Activated CD8-positive, alpha-beta T cell treated with anti-CD3 and anti-CD28 coated beads, Interleukin-2, amount 10 ng/mL, durations not matched to agents 7 days and 5 days (primary cell): ENCODE data around the gene TTC22. TPM values are rescaled to one million over a fixed set of nuclear protein-coding genes. Genes with fewer than 3 reads are reported as not detected.
"Not testable (repeated sequence)": the region's sequence is repeated elsewhere in the genome, so short reads cannot be mapped to it uniquely, and the experiment has no call there.

ENCODE experiments used
- ATAC-seq: fragments of 150-1000 bp; cut with Tn5 transposase; one replicate; pipeline ENCODE4 v1.10.0; 2021; ENCODE audit warnings: moderate library complexity
- CTCF ChIA-PET: fragments of 350-600 bp; sonication (Branson Sonifier 250); formaldehyde crosslinking; loops from one replicate; lab custom pipeline; 2021; ENCODE audit warnings: antibody characterized with exemption; lab: Charles Lee
- POLR2A ChIA-PET: fragments of 350-600 bp; sonication (Branson Sonifier 250); formaldehyde crosslinking; loops from one replicate; lab custom pipeline; 2021; ENCODE audit warnings: antibody characterized with exemption; lab: Charles Lee
- DNase-seq: peaks from one replicate; pipeline ENCODE4 v3.0.0-alpha.2; 2020
- H3K27ac Mint-ChIP-seq: one replicate; pipeline ENCODE4 v1.8.0; 2021; ENCODE audit warnings: mild to moderate bottlenecking, mixed read lengths
- H3K27me3 Mint-ChIP-seq: one replicate; pipeline ENCODE4 v1.8.0; 2021; ENCODE audit warnings: low read depth, mixed read lengths
- H3K36me3 Mint-ChIP-seq: one replicate; pipeline ENCODE4 v1.8.0; 2021; ENCODE audit warnings: low read depth, mixed read lengths
- H3K4me1 Mint-ChIP-seq: one replicate; pipeline ENCODE4 v1.8.0; 2021; ENCODE audit warnings: low read depth, mixed read lengths
- H3K4me3 Mint-ChIP-seq: one replicate; pipeline ENCODE4 v1.8.0; 2021; ENCODE audit warnings: mild to moderate bottlenecking, mixed read lengths
- H3K9me3 Mint-ChIP-seq: one replicate; pipeline ENCODE4 v1.8.0; 2022; ENCODE audit warnings: mixed read lengths; ENCODE audit not compliant: insufficient read depth
- total RNA-seq, 2 experiments: library from RNA; stranded (reverse); gene quantifications; one replicate each; pipeline ENCODE4 v1.2.3, GENCODE V29; 2021

Gene TTC22
- total RNA-seq, 2 experiments from 2014 or later = 5.0 to 6.5 TPM

DNA sequence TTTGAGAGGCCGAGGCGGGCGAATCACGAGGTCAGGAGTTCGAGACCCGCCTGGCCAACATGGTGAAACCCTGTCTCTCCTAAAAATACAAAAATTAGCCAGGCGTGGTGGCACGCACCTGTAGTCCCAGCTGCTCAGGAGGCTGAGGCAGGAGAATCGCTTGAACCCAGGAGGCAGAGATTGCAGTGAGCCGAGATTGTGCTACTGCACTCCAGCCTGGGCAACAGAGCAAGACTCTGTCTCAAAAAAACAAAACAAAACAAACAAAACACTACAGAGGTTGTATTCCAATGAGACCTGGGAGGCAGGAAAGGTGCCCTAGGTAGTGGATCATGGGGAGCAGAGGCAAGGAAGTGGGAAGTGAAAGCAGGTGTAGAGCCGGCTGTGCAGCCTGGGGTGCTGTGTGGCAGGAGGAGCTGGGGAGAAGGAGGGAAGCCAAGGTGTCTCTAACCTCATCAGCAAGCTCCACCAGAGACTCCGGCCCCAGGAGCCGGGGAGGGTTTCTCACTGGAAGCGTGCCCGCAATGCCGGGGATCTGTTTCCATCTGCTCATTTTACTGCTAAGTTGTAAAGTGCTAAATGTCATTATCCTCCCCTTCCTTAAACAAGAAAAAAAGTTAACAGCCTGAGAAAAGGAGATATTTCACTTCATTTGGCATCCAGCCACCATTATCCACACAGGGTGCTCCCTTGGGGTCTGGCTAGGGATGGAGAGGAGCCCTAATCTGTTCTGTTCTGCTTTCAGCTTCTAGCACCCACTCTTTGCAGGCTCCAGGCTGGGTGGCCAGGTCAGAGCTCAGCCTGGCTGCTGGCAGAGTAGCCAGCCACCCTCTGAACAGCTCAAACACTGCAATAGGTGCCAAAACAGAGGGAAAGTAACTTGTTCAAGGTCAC lies 25.0 kb downstream of the TTC22 start:
- H3K4me1 Mint-ChIP-seq, DNase-seq, ATAC-seq, POLR2A ChIA-PET, H3K27ac Mint-ChIP-seq, H3K36me3 Mint-ChIP-seq, H3K4me3 Mint-ChIP-seq, H3K9me3 Mint-ChIP-seq, H3K27me3 Mint-ChIP-seq: not testable (repeated sequence)
- CTCF ChIA-PET = interaction anchor here (1.0 to 1.6 kb wide), 2 partner anchors 25 kb away, joined by 3 to 4 read pairs; no protein-coding TSS in a partner anchor

DNA sequence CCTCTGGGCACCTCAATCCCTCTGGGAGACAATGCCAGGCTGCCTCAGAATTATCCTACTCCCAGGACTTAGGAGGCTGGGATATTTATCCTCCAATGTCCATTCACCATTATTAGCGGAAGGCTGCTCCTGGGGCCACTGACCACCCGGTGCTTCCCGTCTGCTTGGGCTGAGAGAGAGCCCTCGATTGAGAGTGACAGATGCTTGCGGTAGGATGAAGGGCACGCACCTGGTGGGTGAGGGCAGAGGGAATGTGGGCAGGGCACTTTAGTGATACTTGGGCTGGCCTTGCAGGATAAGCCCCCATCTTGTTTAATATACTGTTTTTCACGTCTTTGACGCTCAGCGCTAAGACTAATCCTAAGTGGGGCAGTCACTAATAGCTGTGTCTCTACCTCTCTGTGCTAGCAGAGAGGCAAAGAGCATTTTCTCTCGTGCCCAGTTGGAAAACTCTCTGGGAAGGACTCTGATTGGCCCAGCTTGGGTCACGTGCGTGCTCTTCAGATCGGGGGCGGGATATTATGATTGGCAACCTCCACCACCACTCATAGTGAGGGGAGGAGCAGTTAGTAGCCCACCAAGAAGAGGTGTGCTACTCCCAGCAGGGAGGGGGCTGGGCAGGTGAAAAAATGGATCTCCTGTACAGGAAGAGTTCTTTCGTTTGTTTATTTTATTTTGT lies 26.2 kb downstream of the TTC22 start:
- ATAC-seq = no peak
- Mint-ChIP-seq H3K9me3 (no peaks in the 10 kb centered on the region), H3K27ac (no peak overlapping the region), H3K36me3 (no peaks in the 10 kb centered on the region), H3K4me1 (peaks cover 4% of the 10 kb centered on the region), H3K27me3 (no peaks in the 10 kb centered on the region), H3K4me3 (no peak overlapping the region)
- CTCF ChIA-PET = interaction anchor here (1.0 kb wide), 1 partner anchor 26 kb away, joined by 3 read pairs; no protein-coding TSS in a partner anchor
- no peak for DNase-seq
- POLR2A ChIA-PET = no interaction called here

DNA sequence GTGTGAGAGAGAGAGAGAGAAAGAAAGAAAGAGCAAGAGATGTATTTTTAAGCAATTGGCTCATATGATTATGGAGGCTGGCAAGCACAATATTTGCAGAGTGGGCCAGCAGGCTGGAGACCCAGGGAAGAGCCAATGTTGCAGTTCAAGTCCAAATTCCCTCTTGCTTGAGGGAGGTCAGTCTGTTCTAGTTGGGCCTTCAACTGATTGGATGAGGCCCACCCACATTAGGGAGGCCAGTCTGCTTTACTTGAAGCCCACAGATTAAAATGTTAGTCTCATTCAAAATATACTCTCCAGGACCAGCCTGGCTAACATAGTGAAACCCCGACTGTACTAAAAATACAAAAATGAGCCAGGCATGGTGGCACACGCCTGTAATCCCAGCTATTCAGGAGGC lies 28.2 kb downstream of the TTC22 start:
- Mint-ChIP-seq H3K36me3 (no peaks in the 10 kb centered on the region), H3K4me1 (no peaks in the 10 kb centered on the region), H3K27ac (no peak overlapping the region), H3K27me3 (no peaks in the 10 kb centered on the region), H3K4me3 (no peak overlapping the region), H3K9me3 (no peaks in the 10 kb centered on the region)
- POLR2A ChIA-PET = no interaction called here
- DNase-seq (no peak), ATAC-seq (no peak)
- CTCF ChIA-PET = no interaction called here

DNA sequence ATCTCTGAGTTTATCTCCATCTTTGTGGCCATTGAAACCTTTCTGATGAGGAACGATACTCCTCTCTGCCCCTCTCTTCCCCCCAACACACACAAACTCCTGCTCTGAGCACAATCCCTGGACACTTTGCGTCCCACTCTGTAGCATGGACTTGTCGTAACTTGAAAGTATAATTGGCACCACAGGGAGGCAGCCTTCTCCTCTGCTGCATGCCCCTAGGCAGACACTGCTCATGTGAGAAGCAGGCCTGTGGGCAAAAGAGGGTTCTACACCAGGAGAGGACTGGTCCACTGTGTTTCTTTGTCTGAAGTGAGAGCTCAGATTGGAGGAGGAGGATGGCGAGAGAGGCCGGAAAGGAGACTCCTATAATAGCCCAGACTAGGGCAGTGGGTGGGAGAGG lies 33.0 kb downstream of the TTC22 start:
- POLR2A ChIA-PET = no interaction called here
- DNase-seq (no peak), ATAC-seq (no peak)
- H3K4me3 Mint-ChIP-seq = no peak overlapping the region
- no peak overlapping the region for H3K27ac Mint-ChIP-seq
- no peaks in the 10 kb centered on the region for H3K27me3 Mint-ChIP-seq
- CTCF ChIA-PET = interaction anchor here (5.3 kb wide), 1 partner anchor 33 kb away, joined by 31 read pairs; the partner anchor contains the start of gene TTC22
- no peaks in the 10 kb centered on the region for H3K9me3 Mint-ChIP-seq
- peaks cover 15% of the 10 kb centered on the region for H3K4me1 Mint-ChIP-seq
- no peaks in the 10 kb centered on the region for H3K36me3 Mint-ChIP-seq

DNA sequence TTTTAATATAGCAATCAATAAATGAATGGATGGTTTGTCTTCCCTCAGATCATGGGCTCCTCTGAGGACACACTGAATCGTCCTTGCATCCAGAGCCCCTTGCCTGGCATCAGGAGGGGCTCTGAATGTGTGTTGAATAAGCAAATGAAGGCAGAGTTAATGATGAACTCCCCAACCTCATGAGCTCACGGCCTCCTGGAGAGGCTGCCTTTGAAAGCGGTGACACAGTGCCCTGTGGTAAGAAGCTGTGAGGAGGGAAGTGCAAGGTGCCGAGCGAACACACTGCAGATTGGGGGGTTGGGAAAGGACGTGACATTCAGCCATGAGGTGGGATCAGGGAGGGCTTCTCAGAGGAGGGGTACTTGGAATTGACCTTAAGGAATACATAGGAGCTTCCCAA lies 33.6 kb downstream of the TTC22 start:
- POLR2A ChIA-PET = no interaction called here
- Mint-ChIP-seq H3K4me1 (peaks cover 18% of the 10 kb centered on the region), H3K27ac (no peak overlapping the region), H3K36me3 (no peaks in the 10 kb centered on the region), H3K27me3 (no peaks in the 10 kb centered on the region), H3K4me3 (no peak overlapping the region), H3K9me3 (no peaks in the 10 kb centered on the region)
- DNase-seq (no peak), ATAC-seq (no peak)
- CTCF ChIA-PET = interaction anchor here (0.6 to 5.3 kb wide), 2 partner anchors 33 to 229 kb away, joined by 3 to 31 read pairs; partner anchors contain the start of gene TTC22

DNA sequence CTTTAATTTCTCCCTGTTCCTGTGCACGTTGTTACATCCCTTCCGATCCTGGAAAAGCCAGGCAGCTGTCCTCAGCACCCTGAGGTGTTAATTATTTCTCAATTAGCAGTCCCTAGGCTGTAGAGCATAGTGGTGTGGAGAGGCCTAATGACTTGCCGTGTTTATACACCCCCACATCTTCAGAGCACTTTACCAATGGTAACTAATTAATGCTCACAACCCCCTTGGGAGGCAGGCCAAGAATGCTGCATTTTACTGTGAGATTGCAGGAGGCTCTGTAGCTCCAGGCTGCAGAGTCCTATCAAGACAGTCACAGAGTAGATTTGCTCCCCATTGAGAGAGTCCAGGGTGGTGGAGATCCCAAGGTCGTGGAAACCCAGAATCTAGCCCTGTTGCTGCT lies 34.4 kb downstream of the TTC22 start:
- POLR2A ChIA-PET = no interaction called here
- Mint-ChIP-seq H3K4me1 (peaks cover 18% of the 10 kb centered on the region), H3K27me3 (no peaks in the 10 kb centered on the region), H3K27ac (no peak overlapping the region), H3K9me3 (no peaks in the 10 kb centered on the region), H3K4me3 (no peak overlapping the region), H3K36me3 (no peaks in the 10 kb centered on the region)
- DNase-seq (no peak), ATAC-seq (no peak)
- CTCF ChIA-PET = interaction anchor here (1.2 to 5.3 kb wide), 2 partner anchors 34 to 40 kb away, joined by 4 to 31 read pairs; partner anchors contain the start of gene TTC22

DNA sequence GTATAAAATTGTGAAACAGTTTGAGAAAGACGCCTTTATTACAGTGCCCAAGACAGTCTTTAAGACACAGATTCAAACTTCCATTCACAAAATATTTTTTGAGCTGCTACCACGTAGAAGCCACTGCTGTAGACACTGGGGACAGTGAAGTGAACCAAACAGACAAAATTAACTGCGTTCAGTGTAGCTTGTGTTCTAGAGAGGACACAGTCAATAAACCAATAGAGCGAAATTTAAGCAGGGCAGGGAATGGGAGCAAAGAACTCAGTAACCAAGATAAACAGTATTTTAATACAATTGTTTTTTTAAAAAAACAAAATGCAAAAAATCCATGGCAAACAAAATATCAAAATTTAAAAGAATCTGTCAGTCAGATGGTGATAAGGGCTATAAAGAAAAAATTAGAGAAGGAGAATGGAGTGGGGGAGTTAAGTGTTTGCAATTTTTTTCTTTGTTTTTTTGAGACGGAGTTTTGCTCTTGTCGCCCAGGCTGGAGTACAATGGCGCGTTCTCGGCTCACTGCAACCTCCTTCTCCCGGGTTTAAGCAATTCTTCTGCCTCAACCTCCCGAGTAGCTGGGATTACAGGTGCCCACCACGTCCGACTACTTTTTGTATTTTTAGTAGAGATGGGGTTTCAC lies 36.1 kb downstream of the TTC22 start:
- ChIA-PET POLR2A (no interaction called here), CTCF (interaction anchor here (0.7 to 5.3 kb wide), 3 partner anchors 9 to 45 kb away, joined by 3 to 31 read pairs (median 4); partner anchors contain the start of gene TTC22)
- DNase-seq = no peak

DNA sequence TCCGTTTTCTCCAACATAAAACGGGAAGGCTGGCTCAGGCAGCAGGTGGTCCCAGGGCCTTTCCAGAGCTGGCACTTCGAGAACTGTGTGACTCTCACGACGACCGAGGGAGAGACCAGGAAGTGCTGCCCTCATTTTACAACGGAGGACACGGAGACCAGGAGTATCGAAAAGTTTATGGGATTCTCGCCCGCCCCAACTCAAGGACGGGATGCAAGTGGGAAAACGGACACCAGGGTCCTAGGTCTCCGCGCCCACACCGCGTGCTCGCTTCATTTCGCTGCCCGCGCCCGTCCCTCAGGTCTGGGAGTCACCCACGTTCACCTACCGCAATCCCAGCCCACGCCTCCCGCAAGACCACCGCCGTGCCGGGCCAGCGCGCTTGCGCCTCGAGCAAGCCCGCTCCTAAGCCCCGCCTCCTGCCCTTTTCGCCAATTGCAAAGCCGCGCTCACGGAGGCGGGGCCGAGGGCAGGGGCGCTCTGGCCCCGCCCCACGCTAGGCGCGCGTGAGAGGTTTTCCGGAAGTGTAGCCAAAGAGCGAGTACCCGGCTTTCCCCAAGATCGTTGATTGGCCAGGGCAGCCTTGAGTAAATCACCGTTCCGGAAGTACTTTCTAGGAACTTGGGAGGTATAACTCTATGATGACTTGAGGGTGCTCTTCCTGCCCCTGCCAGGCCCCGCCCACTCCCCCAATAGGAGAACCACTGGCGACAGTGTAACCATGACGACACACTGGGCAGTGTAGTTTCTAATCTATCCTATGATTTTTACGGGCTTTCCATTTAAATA lies 36.8 kb downstream of the TTC22 start, which contains the start of gene PARS2:
TSS of gene PARS2 (minus strand) at position 391 of the 789 bp plus-strand sequence. CDS start 5,362 bp downstream, outside the sequence.
- Mint-ChIP-seq H3K9me3 (no peaks in the 10 kb centered on the region), H3K4me1 (peaks cover 18% of the 10 kb centered on the region), H3K4me3 (peak within 1 kb of the TSS; percentile 94), H3K27me3 (no peaks in the 10 kb centered on the region), H3K36me3 (no peaks in the 10 kb centered on the region), H3K27ac (peak within 1 kb of the TSS; percentile 93)
- DNase-seq = peak; percentile 97
- CTCF ChIA-PET = interaction anchor here (5.3 kb wide), 1 partner anchor 37 kb away, joined by 31 read pairs; the partner anchor contains the start of gene TTC22
- POLR2A ChIA-PET = no interaction called here
- ATAC-seq = peak; percentile 96

More for the DNA sequence above, 36.1 kb downstream of the TTC22 start:
- ATAC-seq = peak; percentile 40
- Mint-ChIP-seq H3K9me3 (no peaks in the 10 kb centered on the region), H3K4me3 (peak overlapping the region; percentile 94), H3K36me3 (no peaks in the 10 kb centered on the region), H3K27ac (peak overlapping the region; percentile 93), H3K27me3 (no peaks in the 10 kb centered on the region), H3K4me1 (peaks cover 18% of the 10 kb centered on the region)

DNA sequence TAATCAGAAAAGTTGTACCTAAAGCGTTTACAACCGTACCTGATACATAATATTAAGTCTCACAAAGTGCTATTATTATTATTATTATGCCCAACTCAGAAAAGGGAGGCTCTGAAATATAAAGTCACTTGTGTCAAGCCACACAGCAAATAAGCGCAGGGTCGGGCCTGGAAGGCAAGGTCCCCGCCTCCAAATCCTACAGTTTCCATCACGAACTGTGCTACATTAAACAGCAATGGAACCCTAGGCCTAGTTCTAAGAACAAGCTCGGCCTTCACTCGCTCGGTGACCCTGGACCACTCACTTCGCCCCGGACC lies 37.3 kb downstream of the TTC22 start:
- CTCF ChIA-PET = interaction anchor here (1.6 to 1.9 kb wide), 2 partner anchors 37 to 46 kb away, joined by 3 to 10 read pairs; partner anchors contain the start of gene TTC22
- Mint-ChIP-seq H3K27ac (peak overlapping the region; percentile 93), H3K9me3 (no peaks in the 10 kb centered on the region)

DNA sequence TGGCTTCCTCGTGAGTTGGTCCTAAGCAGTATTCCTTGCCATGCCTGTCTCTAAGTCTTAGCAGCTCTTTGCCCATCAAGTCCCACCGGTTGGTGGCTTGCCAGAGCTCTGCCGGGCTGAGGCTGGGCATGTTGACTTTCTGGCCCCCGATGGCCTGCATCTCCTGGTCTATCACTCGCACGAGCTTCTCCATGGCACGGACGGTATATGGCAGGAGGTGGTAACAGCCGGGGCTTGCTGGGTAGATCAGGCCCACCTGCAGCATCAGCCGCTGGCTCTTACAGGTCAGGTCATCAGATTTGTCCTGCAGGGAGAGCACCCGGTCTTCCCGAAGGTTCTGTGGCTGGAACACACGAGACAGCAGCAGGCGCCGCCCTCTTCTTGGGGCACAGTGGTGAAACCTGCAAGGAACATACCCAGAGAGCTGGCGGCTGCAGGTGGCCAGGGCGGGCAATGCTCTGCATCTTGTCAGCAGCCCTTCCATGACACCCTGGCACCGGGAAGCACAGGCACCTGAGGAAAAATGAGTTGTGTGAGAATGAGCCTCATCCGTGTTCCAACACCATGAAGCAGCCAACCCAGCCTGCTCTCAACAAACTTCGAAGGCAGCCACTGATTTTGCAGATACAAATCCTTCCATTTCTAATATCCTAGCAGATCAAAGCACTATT lies 42.3 kb downstream of the TTC22 start:
- Mint-ChIP-seq H3K4me1 (peaks cover 8% of the 10 kb centered on the region), H3K27me3 (no peaks in the 10 kb centered on the region), H3K4me3 (no peak overlapping the region), H3K36me3 (peaks cover 8% of the 10 kb centered on the region), H3K27ac (no peak overlapping the region), H3K9me3 (no peaks in the 10 kb centered on the region)
- POLR2A ChIA-PET = no interaction called here
- CTCF ChIA-PET = no interaction called here
- no peak for DNase-seq
- ATAC-seq = no peak

More for the DNA sequence above, 37.3 kb downstream of the TTC22 start:
- peaks cover 18% of the 10 kb centered on the region for H3K4me1 Mint-ChIP-seq
- DNase-seq (peak; percentile 31), ATAC-seq (peak; percentile 4)
- peak overlapping the region; percentile 94 for H3K4me3 Mint-ChIP-seq
- no peaks in the 10 kb centered on the region for H3K36me3 Mint-ChIP-seq
- POLR2A ChIA-PET = interaction anchor here (1.1 kb wide), 1 partner anchor 37 kb away, joined by 3 read pairs; the partner anchor contains the start of gene TTC22
- no peaks in the 10 kb centered on the region for H3K27me3 Mint-ChIP-seq
